Retinal pigment epithelial cell (primary cell): ENCODE data around the gene TNIP1.

Experiments used
- DNase-seq: peaks from one replicate; pipeline ENCODE4 v3.0.0-alpha.2; 2010; ENCODE audit warnings: low read depth
- H3K4me3 ChIP-seq: 2 replicates; pipeline ENCODE4 v1.5.1; 2011; ENCODE audit warnings: mild to moderate bottlenecking, low read length, control low read depth, moderate library complexity
- CTCF ChIP-seq: conservative IDR thresholded peaks from 2 replicates; pipeline ENCODE4 v1.5.1; 2011; ENCODE audit warnings: low read depth, low read length, control low read depth, inconsistent platforms

The TNIP1 gene

DNA sequence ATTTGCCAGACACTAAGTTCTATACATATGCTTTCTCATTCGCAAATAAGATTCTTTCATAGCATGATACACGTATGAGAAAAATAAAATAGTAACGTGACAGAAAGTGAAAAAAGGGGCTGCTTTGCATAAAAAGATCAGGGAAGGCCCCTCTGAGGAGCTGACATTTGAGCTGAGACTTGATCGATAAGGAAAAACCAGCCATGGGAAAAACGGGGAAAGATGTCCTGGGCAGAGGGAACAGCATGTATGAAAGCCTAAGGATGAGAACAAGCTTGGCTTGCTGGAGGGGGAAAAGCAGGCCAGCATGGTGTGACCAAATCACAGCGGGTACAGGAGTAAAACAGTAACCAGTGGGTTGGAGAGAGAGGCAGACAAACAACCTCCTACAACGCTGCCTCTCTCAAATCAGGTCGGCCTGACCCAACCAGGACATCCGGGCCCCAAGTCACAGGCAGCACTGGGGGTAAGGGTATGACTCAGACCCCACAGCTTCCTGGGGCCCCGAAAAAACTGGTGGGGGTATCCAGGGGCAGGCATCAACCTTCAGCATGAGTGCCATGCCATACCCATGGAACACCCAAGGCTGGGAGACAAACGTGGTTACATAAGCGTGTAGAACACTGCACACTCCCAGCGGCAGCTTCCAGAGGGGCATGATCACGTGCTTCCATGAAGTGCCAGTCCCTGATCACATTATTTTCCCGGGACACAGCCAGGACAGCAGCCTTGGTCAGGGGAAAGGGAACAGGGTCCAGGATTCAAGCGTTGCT, 2.2 kb downstream of the TNIP1 start:
- no peak for DNase-seq
- H3K4me3 ChIP-seq, result no peak overlapping the region
- no peak for TF ChIP-seq CTCF

GRCh38 chr5:151077967-151078366, 2.9 kb downstream of the TNIP1 start:
- no peak for DNase-seq
- no peak for TF ChIP-seq CTCF
- H3K4me3 ChIP-seq, result no peak overlapping the region

- no peak for TF ChIP-seq CTCF
- H3K4me3 ChIP-seq, result no peak overlapping the region
- no peak for DNase-seq
These were observed 3.4 kb downstream of the TNIP1 start for GRCh38 chr5:151077419-151077818.

DNA sequence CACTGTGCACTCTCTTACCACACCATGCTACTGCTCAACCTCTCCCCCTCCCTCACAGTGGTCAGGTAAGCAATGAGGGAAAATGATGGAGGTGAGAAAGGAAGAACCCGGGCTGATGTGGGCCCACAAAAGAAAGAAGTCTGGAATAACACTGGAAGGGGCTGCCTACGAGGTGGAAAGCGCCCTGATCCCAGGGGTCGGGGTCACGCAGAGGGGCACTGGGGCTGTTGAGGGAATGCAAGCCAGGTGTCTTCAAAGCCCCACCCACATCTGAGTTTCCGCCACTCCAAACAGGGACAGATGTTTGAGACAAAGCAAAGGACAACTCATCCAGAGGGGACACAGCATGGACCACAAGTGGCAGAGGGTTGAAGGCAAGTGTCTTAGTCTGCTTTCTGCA, 4.2 kb downstream of the TNIP1 start:
- TF ChIP-seq CTCF, result no peak
- H3K4me3 ChIP-seq, result no peak overlapping the region
- DNase-seq, result no peak

GRCh38 chr5:151075698-151076331, 5.0 kb downstream of the TNIP1 start:
- no peak overlapping the region for H3K4me3 ChIP-seq
- no peak for TF ChIP-seq CTCF

DNA sequence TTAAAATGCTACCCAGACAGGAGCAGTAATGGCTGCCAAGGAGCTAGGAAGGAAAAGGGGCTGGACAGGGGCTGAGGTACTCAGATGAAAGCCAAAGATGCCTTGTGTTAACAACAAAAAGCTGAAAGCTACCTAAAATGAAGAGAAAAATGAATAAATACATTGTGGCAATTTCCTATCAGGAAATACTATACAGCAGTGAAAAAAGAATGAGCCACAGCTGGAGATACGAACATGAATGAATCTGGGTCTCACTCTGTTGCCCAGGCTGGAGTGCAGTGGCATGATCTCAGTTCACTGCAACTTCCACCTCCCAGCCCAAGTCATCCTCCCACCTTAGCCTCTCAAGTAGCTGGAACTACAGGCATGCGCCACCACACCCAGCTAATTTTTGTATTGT, 6.3 kb downstream of the TNIP1 start:
- TF ChIP-seq CTCF, result no peak
- no peak overlapping the region for H3K4me3 ChIP-seq
- DNase-seq, result no peak

More at GRCh38 chr5:151075698-151076331, 5.0 kb downstream of the TNIP1 start:
- no peak for DNase-seq

DNA sequence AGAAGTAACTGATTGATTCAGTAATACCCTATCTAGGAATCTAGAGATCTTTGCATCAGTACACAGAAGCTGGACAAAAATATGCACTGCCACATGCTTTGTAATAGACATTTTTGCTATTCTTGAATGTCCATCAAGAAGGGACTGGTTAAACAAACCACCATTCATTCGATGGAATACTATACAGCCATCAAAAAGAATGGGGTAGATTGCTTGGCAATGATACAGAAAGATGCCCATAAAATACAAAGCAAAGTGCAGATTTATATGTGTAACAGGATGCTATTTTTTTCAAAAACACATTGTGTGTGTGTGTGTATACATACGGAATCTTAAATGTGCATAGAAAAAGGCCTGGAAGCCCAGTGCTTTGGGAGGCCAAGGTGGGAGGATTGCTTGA, 7.6 kb downstream of the TNIP1 start:
- H3K4me3 ChIP-seq, result no peak overlapping the region
- no peak for DNase-seq
- no peak for TF ChIP-seq CTCF
